Amniotic epithelial cell (primary cell): Measurements from ENCODE around the gene PES1.
"Not testable (repeated sequence)": the region's sequence is repeated elsewhere in the genome, so short reads cannot be mapped to it uniquely, and the experiment has no call there.

ENCODE experiments used
- DNase-seq: peaks from one replicate; pipeline ENCODE4 v3.0.0-alpha.2; 2010; ENCODE audit warnings: low read depth

Gene PES1

GRCh38 chr22:30609260-30610185 is 17.8 kb upstream of the PES1 start:
- DNase-seq, result peak; percentile 86

GRCh38 chr22:30607939-30608338 is 16.2 kb upstream of the PES1 start:
- no peak for DNase-seq

- no peak for DNase-seq
Measured at GRCh38 chr22:30607300-30607930, 15.7 kb upstream of the PES1 start.

- DNase-seq, result peak; percentile 70
Measured at GRCh38 chr22:30606455-30607299, 15.0 kb upstream of the PES1 start, which contains the start of gene TCN2. Gene TCN2 (plus strand): TSS chr22:30607174. CDS start chr22:30607332, 158 bp downstream.

GRCh38 chr22:30605449-30606110 is 13.9 kb upstream of the PES1 start:
- peak; percentile 47 for DNase-seq

- DNase-seq, result no peak
Measured at GRCh38 chr22:30604723-30605122, 13.0 kb upstream of the PES1 start.

- no peak for DNase-seq
Measured at GRCh38 chr22:30603801-30604200, 12.1 kb upstream of the PES1 start.

GRCh38 chr22:30602049-30602448 is 10.3 kb upstream of the PES1 start:
- DNase-seq, result peak; percentile 58

GRCh38 chr22:30601464-30601863 is 9.8 kb upstream of the PES1 start:
- DNase-seq, result no peak

GRCh38 chr22:30600921-30601320 is 9.2 kb upstream of the PES1 start:
- DNase-seq, result no peak

- no peak for DNase-seq
Measured at GRCh38 chr22:30598986-30599385, 7.3 kb upstream of the PES1 start.

- DNase-seq, result no peak
Measured at GRCh38 chr22:30596886-30597285, 5.2 kb upstream of the PES1 start.

GRCh38 chr22:30596199-30596598 is 4.5 kb upstream of the PES1 start:
- no peak for DNase-seq

- not testable (repeated sequence) for DNase-seq
Measured at GRCh38 chr22:30592360-30592713, 627 bp upstream of the PES1 start.

- DNase-seq, result peak; percentile 60
Measured at GRCh38 chr22:30591191-30591587, 521 bp downstream of the PES1 start.

- no peak for DNase-seq
Measured at GRCh38 chr22:30586414-30586813, 5.3 kb downstream of the PES1 start.

- DNase-seq, result no peak
Measured at GRCh38 chr22:30584441-30584840, 7.3 kb downstream of the PES1 start.

GRCh38 chr22:30582788-30583545 is 8.7 kb downstream of the PES1 start:
- no peak for DNase-seq

- DNase-seq, result no peak
Measured at GRCh38 chr22:30582051-30582450, 9.7 kb downstream of the PES1 start.

GRCh38 chr22:30580896-30581295 is 10.8 kb downstream of the PES1 start:
- DNase-seq, result no peak

GRCh38 chr22:30578481-30578880 is 13.2 kb downstream of the PES1 start:
- DNase-seq, result no peak
